Measurements from ENCODE around the gene ZBTB38. TPM values are rescaled to one million over a fixed set of nuclear protein-coding genes. Genes with fewer than 3 reads are reported as not detected.
A peak's percentile ranks its signal among the peaks of the same experiment; 100 is the strongest.

The ZBTB38 gene
- total RNA-seq, 1 donor from 2014 or later: 29.4 TPM

DNA sequence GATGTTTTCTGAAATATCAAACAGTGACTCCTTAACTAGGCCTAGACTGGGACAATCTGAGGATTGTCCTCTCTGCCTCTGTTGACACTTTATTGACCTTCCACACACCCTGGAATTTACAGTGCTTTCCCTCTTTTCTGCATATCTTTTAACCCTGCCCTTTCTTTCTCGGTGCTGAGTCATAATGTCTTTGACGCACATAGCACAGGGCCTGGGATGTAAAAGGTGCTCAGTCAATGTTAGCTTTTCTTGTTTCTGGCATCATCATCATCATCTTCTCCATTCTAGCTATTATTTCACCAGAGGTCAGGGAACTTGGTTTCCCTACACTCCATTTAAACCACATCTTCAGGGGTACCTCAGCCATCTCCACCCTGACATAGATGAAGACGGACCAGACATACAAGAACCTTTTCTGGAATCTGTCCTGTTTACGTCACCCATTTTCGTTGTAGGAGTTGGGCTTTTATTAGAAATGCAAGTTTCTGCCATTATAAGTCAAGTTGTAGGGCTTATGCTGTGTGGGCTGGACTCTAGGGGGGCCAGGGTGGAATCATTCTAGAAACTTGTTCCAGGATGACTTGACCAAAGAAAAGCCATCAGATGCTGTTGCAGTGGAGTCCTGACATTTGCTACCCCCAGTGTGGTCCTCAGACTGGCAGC is 46.6 kb downstream of the ZBTB38 start:
- no peaks in the 10 kb centered on the region for H3K27me3 Mint-ChIP-seq
- peaks cover 6% of the 10 kb centered on the region for H3K9me3 Mint-ChIP-seq
- H3K27ac Mint-ChIP-seq: no peak overlapping the region
- TF ChIP-seq, protein P1, sequence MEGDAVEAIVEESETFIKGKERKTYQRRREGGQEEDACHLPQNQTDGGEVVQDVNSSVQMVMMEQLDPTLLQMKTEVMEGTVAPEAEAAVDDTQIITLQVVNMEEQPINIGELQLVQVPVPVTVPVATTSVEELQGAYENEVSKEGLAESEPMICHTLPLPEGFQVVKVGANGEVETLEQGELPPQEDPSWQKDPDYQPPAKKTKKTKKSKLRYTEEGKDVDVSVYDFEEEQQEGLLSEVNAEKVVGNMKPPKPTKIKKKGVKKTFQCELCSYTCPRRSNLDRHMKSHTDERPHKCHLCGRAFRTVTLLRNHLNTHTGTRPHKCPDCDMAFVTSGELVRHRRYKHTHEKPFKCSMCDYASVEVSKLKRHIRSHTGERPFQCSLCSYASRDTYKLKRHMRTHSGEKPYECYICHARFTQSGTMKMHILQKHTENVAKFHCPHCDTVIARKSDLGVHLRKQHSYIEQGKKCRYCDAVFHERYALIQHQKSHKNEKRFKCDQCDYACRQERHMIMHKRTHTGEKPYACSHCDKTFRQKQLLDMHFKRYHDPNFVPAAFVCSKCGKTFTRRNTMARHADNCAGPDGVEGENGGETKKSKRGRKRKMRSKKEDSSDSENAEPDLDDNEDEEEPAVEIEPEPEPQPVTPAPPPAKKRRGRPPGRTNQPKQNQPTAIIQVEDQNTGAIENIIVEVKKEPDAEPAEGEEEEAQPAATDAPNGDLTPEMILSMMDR (conservative IDR thresholded peaks at IDR 0.05): no peak
- peaks cover 63% of the 10 kb centered on the region for H3K4me1 Mint-ChIP-seq (ENCODE audit: unreplicated experiment)
- H3K36me3 Mint-ChIP-seq: peaks cover 34% of the 10 kb centered on the region
- no peak for DNase-seq (ENCODE audit: extremely low spot score, unreplicated experiment)
- H3K4me3 Mint-ChIP-seq: no peak overlapping the region

DNA sequence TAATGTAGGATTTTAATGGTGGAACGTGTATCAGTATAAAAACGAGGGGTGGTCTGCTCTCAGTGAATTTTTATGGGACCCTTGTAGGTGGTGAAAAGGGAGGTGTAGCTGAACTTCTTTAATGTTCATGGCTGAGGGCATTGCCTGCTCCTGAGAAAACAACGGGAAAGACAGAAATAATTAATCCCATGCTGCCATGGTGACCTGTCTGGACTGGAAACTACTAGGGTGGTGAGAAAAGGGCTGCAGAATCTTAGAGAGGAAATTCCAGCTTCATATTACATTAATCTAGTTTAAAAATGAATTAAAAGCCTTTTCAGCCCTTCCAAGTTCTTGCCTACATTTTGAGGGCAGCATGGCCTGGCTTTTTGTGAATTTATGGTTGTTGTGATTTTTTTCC is 47.6 kb downstream of the ZBTB38 start:
- Mint-ChIP-seq H3K36me3 (peaks cover 34% of the 10 kb centered on the region), H3K9me3 (peaks cover 6% of the 10 kb centered on the region), H3K27me3 (no peaks in the 10 kb centered on the region), H3K27ac (no peak overlapping the region), H3K4me3 (peak overlapping the region; percentile 33), H3K4me1 (ENCODE audit: unreplicated experiment) (peaks cover 54% of the 10 kb centered on the region)
- TF ChIP-seq, protein P1 (conservative IDR thresholded peaks at IDR 0.05): no peak
- DNase-seq (ENCODE audit: extremely low spot score, unreplicated experiment): no peak

Other genes starting within 250 kb of the ZBTB38 start
- 22.2 and 26.1 TPM in 2 replicates for gene PXYLP1, start 136.7 kb upstream of the ZBTB38 start, total RNA-seq (ENCODE audit: low replicate concordance)
- gene RASA2, start 118.5 kb downstream of the ZBTB38 start, total RNA-seq (ENCODE audit: low replicate concordance): 14.3 and 20.3 TPM in 2 replicates